Spleen (tissue), 7 donors: ENCODE results near the gene TLX1.

Experiments used
- POLR2A ChIP-seq, 3 donors: fragments of 450-650 bp; IDR thresholded peaks; one replicate each; pipeline ENCODE4 v1.5.1; 2017; ENCODE audit warnings: antibody characterized with exemption in 3 of 3, mild to moderate bottlenecking in 1 of 3
- POLR2AphosphoS5 ChIP-seq, 3 donors: sonication (generic); formaldehyde crosslinking; IDR thresholded peaks; one replicate each; pipeline ENCODE4 v1.5.1; 2017; ENCODE audit warnings: antibody characterized with exemption in 3 of 3
- TF ChIP-seq, protein P1 (sequence below), 11 experiments: fragments of 200-600 bp in 7 of 11; fragments of 450-650 bp in 4 of 11; sonication (generic) in 4 of 11; IDR thresholded peaks in 8 of 11; conservative IDR thresholded peaks in 3 of 11; 1 replicate in 7 of 11; 2 replicates in 4 of 11; pipeline versions ENCODE4 v1.4.0 to v1.8.0; 2016 to 2021; ENCODE audit warnings: antibody characterized with exemption in 11 of 11, inconsistent platforms in 4 of 11, mild to moderate bottlenecking in 1 of 11
- donor health status: DM: no; HTN: no; CAD: no; lungs with moderate emphysema.
- donor health status: DM: no; HTN: no; CAD: no.
- donor health status: DM: no; HTN: no; CAD: no.

DNA sequence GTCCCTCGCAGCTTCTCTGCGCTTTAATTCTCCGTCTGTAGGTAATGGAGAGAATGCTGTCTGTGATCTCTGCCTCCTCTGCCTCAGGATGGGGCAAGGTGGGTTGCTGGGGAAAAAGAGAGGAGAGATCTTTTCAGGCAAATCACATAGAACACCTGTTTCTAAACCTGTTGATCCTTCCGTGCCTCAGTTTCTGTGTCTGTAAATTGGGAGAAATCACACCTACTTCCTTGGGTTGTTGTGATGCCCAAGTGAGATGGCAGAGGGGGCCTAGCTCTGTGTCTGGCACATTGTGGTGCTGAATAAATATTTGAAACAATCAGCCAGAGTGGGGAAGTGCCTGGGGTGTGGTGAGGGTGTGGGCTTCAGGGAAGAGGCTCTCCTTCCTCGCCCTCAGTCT lies 40.5 kb upstream of the TLX1 start:
- TF ChIP-seq, protein P1, sequence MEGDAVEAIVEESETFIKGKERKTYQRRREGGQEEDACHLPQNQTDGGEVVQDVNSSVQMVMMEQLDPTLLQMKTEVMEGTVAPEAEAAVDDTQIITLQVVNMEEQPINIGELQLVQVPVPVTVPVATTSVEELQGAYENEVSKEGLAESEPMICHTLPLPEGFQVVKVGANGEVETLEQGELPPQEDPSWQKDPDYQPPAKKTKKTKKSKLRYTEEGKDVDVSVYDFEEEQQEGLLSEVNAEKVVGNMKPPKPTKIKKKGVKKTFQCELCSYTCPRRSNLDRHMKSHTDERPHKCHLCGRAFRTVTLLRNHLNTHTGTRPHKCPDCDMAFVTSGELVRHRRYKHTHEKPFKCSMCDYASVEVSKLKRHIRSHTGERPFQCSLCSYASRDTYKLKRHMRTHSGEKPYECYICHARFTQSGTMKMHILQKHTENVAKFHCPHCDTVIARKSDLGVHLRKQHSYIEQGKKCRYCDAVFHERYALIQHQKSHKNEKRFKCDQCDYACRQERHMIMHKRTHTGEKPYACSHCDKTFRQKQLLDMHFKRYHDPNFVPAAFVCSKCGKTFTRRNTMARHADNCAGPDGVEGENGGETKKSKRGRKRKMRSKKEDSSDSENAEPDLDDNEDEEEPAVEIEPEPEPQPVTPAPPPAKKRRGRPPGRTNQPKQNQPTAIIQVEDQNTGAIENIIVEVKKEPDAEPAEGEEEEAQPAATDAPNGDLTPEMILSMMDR (IDR thresholded peaks at IDR 0.05 in 8 of 11, conservative IDR thresholded peaks at IDR 0.05 in 3 of 11) = no peak
- no peak for TF ChIP-seq POLR2A (IDR thresholded peaks at IDR 0.05)
- no peak for TF ChIP-seq POLR2AphosphoS5 (IDR thresholded peaks at IDR 0.05)
